Hematopoietic multipotent progenitor cell (in vitro differentiated cells): ENCODE results near the gene CDC42BPB. TPM values are rescaled to one million over a fixed set of nuclear protein-coding genes. Genes with fewer than 3 reads are reported as not detected.

Source experiments
- DNase-seq, 3 donors: peaks; one replicate each; pipeline ENCODE4 v3.0.0-alpha.2; 2011 to 2015; ENCODE audit warnings: low read depth in 2 of 3, low spot score in 2 of 3
- total RNA-seq: library from RNA; depleted of rRNA; stranded (reverse); fragments of >200 nt; gene quantifications from one replicate; pipeline ENCODE4 v1.2.3, GENCODE V29; 2012

Gene CDC42BPB
- total RNA-seq, 1 donor: 24.0 TPM

DNA sequence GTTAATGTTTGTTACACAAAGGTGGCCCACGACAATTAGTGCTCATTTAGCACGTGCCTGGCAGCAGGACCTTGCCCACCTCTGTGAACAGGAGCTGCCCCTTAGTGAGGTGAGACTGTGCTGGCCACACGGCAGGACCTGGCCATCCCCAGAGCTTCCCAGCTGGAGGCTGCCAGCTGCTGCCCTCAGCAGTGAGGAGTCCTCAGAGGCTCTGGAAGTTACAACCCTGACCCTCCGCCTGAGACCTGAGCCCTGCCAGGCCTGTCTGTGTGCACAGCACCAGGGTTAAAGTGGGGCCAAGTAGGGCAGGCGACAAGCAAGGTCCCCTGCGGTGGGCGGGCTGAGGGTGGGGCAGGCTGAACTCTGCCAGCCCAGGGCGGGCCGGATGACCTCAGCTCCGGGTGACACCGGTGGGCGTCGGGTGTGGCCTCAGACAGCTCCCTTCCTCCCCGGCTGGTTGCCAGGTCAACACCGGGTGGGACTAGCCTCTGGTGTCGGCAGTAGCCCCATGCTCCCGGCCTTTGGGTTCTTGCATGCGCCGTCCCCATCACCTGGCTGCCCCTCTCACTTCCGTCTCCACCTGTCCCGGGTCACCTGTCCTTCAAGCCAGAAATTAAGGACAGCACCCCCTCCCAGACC is 17.5 kb upstream of the CDC42BPB start:
- peak in 1 of 3 donors; percentile 22 for DNase-seq

DNA sequence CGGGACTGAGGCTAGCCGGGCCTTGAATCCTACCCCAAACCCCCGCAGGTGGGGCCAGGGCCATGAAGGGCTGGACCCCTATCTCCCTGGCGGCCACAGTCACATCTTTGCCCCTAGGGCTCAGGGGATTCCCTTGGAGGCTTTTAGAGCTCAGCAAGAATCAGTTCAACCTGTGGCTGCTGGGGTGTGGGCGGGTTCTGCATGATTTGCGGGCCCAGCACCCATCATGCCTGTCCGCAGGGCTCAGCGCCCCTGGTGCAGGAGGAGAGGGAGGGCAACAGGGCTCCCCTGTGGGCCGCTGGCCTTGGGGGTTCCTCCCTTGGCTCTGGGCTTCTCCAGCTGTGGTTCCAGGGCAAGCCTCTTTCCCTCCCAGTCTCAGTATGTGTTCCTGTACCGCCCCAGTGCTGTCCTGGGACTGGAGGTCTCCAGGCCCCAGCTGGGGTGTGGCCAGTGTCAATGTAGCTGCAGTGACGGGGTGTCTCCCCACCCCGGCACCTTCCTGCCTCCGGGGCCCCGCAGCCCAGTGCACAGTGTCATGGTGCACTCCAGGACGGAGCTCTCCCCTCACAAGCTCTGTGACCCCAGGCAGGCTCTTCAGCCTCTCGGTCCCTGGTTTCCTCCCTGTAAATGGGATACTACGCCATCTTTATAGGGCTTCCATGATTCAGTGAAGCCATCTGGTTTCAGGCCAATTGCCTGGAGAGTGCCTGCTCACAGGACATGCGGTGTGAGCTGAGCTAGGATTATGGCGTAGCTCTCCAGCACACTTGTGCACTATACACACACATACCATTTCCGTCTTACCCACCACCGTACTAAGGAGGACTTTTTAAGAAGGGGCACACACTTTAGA is 16.8 kb upstream of the CDC42BPB start:
- DNase-seq: no peak

DNA sequence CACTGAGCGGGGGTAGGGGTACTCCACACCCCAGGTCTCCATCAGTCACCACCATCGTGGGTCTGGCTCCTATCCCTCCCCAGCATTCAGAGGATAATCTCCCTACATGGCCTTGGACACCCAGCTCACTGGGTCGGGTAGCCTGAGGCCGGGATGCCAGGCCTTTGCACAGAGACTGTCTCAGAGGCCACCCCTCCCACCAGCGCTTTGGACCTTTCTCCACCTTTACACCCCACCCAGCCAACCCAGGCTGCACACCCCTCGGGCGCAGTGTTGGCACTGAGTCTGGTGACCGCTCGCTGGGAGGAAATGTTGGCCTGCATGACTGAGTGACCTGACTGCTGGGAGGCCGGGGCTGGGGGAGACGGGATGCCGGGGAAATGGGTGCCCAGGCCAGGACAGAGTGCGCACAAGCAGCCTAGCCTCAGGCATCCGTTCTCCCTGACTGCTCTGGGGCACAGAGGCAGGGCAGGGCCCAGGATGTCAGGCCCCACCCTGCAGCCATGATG is 16.1 kb upstream of the CDC42BPB start:
- DNase-seq: no peak

DNA sequence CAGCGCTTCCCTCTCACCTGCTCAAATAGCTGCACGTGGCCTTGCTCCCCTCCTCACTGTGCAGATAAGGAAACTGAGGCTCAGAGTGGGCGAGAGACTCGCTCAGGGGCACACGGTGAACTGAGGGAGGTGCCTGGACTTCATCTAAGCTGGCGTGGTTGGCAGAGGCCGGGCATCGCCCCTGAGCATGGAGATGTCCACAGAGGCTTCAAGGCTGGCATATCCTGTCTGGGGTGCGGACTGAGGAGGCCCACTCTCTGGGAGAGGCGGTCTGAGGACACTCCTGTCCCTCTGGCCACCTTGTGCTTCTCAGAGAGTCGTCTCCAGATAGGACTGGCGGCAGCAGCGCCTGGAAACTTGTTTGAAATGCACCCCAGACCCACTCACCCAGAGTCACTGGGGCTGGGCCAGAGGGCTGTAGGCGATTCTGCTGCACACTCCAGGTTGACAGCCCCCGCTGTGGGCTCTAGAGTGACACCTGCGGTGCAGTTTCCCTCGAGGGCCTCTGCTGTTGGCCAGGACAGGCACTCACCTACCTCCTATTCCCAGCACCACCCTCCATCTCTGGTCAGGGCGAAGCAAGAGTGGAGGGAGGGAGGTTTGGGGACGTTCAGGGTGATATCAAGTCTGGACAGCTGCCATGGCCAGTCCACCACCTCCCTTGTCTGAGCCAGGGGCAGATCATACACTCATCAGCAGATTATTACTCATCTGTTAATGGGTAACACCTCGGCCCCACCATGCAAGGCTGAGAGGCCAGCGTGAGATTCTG is 15.4 kb upstream of the CDC42BPB start:
- DNase-seq: no peak

DNA sequence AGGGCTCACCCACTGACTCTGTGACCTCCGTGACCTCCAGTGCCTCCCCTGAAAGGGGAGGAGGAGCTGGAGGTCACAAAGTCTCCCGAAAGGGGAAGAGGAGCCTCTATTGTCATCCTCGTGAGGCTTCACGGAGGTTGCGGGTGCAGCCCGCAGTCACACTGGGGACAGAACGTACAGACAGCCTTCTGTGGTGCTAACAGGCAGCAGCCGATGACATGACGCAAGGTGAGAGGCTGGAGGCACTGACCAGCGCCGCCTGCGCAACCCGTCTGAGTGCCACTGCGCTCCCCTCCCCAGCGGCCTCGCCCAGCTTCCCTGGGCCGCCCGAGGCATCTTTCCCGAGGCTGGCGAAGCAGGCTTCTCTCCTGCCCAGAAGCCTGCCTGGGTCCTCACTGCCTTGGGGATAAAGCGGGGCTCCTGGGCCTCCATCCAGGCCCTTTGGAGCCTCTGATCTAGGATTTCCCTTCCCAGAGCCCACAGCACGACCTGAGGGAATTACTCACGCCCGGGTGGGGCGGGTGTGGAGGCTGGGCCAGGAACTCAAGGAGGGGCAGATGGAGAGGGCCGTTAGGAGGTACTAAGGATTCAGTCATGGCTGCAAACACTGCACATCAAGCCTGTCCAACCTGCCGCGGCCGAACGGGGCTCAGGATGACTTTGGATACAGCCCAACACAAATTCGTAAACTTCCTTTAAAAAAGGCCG is 14.3 kb upstream of the CDC42BPB start:
- no peak for DNase-seq

DNA sequence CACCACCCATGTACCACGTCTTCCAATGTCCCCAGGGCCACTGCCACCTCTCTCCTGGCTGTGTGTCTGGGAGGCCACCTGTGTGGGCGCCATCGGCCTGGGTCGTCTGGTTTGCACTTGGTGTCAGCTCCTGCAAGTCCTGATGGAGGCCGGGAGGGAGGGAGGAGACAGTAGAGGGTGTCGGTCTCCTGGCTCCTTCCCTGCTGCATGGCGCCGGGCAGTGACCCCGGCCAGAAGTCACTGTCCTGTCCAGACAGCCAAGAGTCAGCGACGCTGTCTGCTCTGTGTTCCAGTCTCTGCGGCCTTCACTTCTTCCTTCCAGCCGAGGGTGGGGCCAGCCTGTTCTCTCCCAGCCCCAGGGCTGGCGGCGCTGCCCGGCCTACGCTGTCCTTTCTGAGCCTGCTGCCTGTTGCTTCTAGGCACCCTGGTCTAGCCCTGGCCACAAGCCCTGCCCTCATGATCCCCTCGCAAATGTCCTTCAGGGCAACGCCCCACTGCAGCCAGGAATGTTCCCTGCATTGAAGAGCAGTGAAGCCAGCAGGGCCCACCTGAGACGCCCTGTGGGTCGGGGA is 13.7 kb upstream of the CDC42BPB start:
- no peak for DNase-seq

DNA sequence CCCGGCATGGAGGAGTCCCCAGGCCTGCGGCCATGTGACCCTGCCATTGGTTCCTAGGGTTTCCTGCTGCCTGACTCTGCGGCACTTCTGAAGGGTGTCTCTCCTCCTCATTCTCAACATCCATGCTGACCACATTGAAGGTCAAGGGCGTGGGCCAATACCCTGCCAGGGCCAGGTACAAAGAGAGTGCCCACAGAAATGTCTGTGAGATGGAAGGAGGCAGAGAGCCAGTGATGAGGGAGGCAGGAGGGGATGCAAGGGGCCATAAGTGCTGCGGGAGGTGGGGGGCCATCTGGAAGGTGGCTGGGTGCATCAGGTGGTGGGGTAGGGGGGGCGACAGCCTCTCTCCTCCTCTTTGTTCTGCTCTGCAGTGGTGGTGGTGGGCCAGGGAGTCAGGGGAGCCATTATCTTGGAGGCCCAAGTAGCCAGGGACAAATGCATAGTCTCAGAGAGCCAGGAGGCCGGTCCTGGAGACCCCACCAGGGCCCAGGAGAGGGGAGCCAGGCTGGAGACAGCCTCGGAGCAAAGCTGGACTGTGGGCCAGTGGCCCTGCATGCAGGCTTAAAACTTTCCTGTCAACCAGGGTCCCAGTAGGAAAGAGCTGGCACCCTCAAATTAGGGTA is 13.0 kb upstream of the CDC42BPB start:
- DNase-seq: no peak

DNA sequence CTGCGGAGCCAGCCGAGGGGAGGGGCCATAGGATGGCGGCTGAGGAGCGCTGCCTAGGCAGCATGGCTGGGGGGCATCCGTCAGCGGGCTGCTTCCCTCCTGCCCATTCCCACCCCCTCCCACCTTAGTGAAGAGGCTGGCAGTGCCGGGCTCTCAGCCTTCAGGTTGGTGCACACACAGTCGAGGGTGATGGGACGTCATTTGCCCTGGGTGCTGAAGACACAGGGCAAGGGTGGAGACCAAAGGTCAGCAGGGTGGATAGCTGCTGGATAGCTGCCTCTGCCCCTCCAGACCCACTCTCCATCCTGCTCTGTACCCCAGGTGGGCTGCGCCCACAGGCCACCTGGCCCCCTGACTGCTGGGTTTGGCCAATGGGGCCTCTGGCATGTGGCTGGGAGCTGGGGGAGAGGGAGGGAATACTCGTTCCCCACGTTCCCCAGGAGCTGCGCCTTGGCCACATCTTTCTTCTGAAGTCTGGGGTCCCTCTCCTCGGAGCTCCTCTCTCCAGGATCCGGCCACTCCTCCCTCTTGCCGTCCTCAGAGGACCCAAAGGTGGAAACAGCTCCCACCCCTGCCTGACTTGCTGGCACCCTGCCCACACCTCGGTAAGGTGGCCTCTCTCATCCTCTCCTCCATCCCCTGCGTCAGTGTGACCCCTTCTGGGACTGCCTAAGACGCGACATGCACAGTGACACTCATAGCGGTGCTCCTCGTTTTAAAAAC is 11.2 kb upstream of the CDC42BPB start:
- no peak for DNase-seq

DNA sequence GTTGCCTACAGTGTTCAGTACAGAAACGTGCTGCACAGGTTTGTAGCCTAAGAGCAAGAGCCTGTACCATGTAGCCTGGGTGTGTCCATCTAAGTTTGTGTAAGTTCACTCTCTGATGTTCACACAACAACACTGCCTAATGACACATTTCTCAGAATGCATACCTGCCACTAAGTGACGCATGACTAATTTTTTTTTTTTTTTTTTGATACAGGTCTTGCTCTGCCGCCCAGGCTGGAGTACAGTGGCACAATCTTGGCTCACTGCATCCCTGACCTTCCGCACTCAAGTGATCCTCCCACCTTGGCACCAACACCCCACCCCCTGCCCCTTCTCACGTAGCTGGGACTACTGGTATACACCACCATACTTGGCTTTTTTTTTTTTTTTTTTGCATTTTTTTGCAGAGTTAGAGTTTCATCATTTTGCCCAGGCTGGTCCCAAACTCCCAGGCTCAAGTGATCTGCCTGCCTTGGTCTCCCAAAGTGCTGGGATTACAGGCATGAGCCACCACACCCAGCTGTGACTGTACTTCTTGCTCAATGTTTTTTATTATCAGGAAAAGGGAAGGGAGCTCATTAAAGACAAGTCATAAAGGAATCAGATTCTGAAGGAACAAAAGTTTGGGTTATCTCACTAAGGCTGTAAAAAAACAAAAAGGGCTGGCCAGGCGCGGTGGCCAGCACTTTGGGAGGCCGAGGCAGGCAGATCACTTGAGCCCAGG is 10.0 kb upstream of the CDC42BPB start:
- no peak for DNase-seq

DNA sequence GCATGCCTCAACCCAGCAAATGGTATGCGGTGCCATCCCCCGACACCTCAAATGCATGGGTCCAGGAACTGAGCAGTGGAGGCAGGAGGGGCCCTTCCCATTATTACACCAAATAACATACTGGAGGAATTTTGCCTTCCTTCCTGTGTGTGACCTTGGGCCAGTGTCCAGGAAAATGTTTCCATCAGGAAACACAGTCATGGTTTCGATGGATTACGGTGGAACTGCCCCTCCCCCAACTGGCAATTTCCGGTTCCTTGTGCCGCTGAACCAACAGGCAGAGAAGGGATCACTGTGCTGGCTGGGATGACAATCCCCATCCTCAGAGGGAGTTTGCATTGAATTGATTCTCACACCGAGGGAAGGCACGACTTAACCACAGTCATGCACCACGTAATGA is 9.1 kb upstream of the CDC42BPB start:
- no peak for DNase-seq

DNA sequence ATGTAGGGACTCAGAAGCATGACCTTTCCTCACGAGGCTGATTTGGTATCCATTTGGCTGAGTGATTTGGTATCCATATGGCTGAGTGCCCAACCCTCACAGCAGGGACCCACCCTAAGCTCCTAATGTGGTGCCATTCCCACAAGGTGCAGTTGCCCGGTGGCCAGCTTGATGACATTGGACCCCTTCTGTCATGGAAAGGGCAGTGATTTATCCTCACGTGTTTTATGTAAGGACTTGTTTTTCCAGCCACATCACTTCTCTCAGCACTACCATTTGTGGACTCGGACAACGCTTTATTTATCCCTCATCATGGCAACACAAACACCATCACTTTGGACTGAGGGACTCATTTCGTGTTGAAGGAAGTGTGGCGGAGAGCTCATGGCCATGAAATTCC is 8.5 kb upstream of the CDC42BPB start:
- DNase-seq: no peak

DNA sequence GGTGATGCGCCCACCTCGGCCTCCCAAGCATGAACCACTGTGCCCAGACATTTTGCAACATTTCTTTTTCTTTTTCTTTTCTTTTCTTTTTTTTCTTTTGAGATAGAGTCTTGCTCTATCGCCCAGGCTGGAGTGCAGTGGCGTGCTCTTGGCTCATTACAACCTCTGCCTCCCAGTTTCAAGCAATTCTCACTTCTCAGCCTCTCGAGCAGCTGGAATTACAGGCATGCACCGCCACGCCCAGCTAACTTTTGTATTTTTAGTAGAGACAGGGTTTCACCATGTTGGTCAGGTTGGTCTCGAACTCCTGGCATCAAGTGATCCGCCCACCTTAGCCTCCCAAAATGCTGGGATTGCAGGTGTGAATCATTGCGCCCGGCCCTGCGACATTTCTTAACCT is 7.6 kb upstream of the CDC42BPB start:
- DNase-seq: no peak

DNA sequence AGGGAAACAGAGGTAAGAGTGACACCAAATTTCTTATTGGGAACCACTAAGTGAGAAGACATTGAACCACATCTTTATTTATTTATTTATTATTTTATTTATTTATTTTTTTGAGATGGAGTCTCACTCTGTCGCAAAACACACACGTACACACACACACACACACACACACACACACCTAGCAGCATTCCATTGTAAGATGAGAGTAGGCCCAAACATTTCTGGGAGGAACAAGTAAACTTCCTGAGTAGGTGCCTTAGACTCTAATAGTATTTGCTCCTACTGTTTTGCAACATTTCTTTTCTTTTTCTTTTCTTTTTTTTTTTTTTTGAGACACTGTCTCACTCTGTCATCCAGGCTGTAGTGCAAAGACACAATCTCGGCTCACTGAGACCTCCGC is 7.1 kb upstream of the CDC42BPB start:
- DNase-seq: no peak

DNA sequence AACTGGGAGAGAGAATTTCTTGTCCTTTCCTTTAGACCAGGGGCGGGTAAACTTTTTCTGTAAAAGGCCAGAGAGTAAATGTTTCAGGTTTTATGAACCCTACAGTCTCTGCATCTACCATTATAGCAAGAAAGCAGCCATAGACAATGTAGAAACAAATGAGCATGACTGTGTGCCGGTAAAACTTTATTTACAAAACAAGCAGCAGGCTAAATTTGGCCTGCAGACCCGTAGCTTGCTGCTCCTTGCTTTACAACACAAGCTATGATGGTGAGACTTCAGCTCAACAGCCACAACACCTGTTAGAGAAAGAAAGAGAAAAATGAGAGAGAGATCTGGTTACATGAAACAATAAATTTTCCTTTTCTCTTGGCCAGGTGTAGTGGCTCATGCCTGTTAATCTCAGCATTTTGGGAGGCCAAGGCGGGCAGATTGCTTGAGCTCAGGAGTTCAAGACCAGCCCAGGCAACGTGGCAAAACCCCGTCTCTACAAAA is 4.2 kb upstream of the CDC42BPB start:
- DNase-seq: no peak

DNA sequence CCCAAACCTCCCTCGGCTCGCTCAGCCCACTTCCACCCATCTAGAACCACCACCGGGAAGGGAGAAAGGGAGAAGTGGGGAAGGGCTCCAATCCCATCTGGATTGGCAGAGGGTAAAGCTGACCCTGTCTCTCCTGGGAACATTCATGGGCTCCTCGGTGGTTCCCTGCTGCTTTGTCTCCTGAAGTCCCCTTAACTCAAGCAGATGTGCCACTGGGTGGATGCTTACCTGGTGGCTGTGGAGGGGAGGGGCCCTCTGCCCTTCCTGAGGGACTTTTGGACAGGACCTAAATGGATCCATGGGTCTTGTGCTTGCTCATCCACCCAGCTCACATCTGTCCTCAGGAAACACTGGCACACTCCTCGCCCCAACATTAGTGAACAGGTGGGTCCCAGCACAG is 2.2 kb upstream of the CDC42BPB start:
- no peak for DNase-seq

DNA sequence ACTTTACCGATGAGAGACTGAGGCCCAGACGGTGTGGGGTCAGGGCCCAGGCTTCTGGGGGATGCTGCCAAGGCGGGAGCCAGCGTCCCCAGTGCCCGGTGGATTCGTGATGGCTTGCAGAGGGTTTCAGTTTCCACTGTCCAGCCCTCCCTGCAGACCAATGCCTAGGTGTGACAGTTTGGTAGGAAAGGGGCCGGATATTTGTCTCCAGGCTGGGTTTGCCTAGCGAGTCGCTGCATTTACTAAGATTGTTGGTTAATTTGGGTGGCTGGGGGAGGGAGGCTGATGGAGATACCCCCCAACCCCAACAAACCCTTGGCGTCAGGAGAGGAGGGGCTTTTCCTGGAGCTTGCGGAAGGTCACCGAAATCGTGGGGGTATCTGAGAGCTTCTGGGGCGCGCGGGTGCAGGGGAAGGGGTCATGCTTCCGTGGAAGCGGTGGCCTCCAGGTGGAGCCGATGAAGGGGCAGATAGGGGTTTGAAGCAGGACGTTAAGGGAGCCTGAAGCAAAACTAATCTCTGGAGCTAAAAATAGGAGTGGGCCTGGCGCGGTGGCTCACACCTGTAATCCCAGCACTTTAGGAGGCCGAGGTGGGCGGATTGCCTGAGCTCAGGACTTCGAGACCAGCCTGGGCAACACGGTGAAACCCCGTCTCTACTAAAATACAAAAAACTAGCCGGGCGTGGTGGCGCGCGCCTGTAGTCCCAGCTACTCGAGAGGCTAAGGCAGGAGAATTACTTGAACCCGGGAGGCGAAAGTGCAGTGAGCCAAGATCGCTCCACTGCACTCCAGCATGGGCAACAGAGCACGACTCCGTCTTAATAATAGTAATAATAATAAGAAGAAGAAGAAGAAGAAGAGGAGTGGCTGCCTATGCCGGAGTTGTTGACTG is 1.1 kb upstream of the CDC42BPB start:
- no peak for DNase-seq

DNA sequence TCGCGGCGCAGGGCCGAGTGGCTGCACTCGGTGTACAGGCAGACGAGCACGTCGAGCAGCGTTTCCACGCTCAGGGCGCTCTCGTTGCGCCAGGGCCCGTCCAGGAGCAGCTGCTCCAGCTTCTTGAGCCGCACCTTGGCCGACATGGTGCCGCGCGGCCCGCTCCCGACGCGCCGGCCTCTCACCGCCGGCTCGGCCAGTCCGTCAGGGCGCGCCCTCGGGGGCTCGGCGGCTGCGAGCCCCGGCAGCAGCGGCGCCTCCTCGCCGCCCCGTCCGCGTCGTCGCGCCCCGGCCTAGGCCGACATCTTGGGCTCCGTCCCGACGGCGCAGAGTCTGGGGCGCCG is 349 bp downstream of the CDC42BPB start:
- DNase-seq: no peak
